Measurements from ENCODE around the gene PLCXD1.
"Not testable (repeated sequence)": the region's sequence is repeated elsewhere in the genome, so short reads cannot be mapped to it uniquely, and the experiment has no call there.

The PLCXD1 gene

DNA sequence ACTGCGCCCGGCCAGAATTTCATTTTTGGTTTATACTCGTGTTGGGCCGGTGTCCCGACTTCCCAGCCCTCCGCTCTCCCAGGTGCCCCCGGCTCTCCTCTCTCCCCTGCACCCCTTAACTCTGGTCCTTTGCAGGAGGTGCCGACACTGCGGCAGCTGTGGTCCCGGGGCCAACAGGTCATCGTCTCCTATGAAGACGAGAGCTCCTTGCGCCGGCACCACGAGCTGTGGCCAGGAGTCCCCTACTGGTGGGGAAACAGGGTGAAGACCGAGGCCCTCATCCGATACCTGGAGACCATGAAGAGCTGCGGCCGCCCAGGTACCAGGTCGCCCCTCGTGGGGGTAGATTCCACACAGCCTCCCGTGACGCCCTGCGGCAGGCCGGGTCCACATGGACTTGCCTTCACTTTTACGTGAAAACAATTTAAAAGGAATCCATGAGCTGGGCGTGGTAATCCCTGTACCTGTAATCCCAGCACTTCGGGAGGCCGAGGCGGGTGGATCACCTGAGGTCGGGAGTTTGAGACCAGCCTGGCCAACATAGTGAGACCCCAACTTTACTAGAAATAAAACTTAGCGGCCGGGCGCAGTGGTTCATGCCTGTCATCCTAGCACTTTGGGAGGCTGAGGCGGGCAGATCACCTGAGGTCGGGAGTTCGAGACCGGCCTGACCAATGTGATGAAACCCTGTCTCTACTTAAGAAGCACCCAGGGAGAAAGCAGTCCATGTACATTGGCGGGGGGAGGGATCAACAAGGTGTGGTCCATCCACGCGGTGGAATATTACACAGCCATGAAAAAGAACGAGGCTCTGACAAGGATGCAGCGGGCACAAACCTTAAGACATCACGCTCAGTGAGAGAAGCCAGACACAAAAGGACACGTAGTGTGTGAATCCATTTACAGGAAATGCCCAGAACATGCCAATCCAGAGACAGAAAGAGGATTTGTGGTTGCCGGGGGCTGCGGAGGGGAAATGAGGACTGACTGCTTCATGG lies 12.0 kb downstream of the PLCXD1 start:
- no peak for DNase-seq (ENCODE audit: low read depth)

DNA sequence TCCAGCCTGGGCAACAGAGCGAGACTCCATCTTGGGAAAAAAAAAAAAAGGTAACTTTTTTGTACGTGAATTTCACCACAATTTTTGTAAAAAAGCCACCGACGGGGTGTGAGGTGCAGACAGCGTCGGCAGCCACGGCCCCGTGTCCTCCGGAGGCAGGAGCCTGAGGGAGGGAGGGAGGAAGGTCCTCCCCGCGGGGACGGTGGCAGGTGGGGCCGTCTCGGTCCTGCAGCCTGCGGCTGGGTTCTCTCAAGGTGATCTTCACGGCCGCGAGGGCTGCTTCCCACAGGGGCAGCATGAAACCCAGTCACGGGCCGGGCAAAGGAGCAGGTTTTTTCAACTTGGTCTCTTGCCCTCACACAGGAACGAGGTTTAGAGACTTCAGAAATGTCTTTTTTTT lies 14.0 kb downstream of the PLCXD1 start:
- DNase-seq (ENCODE audit: low read depth) = no peak

DNA sequence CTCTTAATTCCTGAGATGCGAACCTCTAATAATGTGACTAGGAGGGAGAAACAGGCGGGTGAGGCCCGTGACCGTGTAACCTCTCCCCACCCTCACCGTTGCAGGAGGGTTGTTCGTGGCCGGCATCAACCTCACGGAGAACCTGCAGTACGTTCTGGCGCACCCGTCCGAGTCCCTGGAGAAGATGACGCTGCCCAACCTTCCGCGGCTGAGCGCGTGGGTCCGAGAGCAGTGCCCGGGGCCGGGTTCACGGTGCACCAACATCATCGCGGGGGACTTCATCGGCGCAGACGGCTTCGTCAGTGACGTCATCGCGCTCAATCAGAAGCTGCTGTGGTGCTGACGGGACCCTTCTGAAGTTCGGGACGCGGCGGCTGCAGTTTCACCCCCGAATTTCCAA lies 17.8 kb downstream of the PLCXD1 start:
- no peak for DNase-seq (ENCODE audit: low read depth)

DNA sequence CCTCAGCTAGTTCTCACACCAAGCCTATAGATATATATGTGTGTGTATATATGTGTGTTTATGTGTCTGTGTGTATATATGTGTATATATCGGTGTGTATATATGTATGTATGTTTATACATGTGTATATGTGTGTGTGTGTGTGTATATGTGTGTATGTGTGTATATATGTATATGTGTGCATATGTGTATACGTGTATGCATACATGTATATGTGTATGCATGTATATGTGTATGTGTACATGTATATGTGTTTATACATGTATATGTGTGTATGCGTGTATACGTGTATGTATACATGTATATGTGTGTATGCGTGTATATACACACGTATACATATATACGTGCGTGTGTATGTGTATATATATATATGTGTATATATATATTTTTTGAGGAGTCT lies 19.2 kb downstream of the PLCXD1 start:
- no peak for DNase-seq (ENCODE audit: low read depth)

DNA sequence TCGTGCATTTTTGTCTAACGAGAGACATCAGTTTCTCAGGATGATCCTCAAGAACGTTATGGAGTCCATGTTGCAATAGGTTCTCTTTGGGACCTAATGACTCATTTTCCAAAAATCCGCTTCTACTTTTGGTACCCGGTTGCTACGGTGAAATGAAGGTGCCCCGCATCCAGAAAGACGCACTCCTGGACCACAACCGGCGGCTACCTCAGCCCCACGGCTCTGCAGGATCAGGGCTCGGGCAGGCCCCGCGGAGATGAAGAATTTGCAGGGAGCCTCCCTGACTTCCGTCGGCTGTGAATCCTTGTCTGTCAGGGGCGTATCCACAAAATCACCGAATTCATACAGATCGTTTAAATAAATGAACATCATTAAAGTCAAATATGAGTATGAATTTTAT lies 21.8 kb downstream of the PLCXD1 start:
- no peak for DNase-seq (ENCODE audit: low read depth)

DNA sequence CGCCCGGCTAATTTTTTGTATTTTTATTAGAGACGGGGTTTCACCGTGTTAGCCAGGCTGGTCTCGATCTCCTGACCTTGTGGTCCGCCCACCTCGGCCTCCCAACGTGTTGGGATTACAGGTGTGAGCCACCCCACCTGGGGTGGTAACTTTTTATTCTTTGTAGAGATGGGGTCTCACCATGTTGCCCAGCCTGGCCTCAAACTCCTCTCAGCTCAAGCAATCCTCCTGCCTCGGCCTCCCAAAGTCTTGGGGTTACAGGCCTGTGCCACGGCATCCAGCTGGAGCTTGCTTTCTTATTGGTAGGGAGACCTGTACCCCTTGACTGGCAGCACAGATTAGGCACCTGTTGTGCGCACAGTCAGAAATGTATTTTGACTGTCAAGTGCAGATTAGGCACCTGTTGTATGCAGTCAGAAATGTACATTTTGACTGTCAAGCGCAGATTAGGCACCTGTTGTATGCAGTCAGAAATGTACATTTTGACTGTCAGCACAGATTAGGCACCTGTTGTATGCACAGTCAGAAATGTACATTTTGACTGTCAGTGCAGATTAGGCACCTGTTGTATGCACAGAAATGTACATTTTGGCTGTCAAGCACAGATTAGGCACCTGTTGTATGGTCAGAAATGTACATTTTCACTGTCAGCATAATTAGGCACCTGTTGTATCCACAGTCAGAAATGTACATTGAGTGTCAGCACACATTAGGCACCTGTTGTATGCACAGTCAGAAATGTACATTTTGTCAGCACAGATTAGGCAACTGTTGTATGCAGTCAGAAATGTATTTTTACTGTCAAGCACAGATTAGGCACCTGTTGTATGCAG lies 24.8 kb downstream of the PLCXD1 start:
- DNase-seq (ENCODE audit: low read depth) = not testable (repeated sequence)

DNA sequence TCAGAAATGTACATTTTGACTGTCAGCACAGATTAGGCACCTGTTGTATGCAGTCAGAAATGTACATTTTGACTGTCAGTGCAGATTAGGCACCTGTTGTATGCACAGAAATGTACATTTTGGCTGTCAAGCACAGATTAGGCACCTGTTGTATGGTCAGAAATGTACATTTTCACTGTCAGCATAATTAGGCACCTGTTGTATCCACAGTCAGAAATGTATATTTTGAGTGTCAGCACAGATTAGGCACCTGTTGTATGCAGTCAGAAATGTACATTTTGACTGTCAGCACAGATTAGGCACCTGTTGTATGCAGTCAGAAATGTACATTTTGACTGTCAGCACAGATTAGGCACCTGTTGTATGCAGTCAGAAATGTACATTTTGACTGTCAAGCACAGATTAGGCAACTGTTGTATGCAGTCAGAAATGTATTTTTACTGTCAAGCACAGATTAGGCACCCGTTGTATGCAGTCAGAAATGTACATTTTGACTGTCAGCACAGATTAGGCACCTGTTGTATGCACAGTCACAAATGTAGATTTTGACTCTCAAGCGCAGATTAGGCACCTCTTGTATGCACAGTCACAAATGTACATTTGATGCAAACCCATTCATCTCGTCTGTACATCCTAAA lies 25.6 kb downstream of the PLCXD1 start:
- DNase-seq (ENCODE audit: low read depth) = not testable (repeated sequence)

DNA sequence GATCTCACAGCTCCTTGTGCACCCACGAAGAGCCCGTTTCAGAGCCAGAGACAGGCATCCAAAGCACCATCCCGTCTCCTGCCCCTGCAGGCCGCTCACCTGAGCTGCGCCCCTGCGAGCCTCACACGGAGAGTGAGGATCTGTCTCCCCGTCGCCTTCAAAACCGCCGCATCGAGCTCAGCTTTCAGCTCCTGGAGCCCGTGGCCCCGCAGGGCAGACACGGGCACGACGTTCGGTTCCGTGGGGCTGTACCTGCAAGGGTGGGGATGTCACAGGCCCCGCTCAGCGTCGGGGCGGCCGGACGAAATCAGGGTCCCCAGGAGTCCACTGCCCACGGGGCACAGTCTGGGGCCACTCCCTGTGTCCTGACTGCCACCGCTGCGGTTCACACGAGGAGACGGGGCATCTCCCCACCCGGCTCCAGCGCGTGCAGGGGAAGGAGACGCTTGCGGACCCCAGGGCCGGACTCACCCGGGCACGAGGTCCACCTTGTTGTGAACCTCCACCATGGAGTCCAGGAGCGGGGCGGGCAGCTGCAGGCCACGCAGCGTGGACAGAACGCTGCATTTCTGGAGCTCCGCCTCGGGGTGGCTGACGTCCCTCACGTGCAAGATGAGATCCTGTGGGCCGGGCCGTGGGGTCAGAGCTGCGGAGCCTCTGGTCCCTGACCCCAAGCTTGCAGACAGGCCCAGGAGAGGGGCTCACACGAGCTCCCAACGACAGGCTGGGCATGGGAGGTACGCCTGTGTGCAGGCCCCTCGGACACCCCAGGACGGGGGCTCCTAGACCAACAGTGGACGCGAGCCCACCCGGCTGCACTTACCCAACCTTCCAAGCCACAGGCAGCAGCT lies 26.3 kb downstream of the PLCXD1 start:
- DNase-seq (ENCODE audit: low read depth) = no peak

DNA sequence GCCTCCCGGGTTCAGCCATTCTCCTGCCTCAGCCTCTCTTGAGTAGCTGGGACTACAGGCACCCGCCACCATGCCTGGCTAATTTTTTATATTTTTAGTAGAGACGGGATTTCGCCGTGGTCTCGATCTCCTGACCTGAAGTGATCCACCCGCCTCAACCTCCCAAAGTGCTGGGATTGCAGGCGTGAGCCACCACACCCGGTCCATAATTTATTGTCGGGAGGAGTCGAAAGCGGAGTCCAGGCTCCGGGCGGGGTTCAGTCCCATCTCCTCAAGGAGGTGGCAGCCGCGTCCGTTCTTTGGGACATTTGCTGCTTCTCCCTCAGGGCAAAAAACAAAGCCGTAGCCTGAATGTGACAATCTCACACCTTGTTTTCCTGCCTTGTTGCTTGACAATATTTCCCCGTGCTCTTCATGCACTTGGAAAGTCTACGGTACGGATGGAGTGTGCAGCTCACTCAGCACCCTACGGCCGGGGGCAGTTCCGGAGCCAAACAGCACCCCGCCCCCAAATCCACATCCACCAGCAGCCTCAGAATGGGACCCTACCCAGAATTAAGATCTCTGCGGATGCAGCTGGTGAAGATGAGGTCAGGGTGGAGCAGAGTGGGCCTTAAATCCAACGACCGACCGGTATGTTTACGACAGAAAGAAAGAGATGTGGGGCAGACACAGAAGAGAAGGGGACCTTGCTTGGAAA lies 27.8 kb downstream of the PLCXD1 start:
- no peak for DNase-seq (ENCODE audit: low read depth)

DNA sequence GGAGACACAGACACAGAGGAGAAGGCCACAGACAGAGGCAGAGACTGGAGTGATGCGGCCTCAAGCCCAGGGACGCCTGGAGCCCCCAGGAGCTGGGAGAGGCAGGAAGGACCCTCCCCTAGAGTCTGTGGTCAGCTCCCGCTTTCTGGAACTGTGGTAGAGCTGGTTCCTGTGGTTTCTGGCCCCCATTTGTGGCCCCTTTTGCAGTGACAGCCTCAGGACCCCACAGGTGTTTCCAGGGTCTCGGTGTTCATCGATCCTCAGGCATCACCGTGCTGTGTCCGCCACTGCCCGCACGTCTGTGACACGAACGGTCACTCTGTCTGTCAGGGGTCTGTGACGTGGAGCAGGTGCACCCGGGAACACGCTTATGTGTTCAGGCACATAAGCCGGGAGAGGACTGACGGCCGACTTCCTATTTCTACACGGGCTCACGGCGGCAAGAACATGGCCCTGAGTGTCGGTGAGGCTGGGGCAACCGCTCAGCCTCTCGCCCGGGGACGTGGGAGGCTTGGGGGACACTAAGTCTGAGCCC lies 29.5 kb downstream of the PLCXD1 start:
- no peak for DNase-seq (ENCODE audit: low read depth)

DNA sequence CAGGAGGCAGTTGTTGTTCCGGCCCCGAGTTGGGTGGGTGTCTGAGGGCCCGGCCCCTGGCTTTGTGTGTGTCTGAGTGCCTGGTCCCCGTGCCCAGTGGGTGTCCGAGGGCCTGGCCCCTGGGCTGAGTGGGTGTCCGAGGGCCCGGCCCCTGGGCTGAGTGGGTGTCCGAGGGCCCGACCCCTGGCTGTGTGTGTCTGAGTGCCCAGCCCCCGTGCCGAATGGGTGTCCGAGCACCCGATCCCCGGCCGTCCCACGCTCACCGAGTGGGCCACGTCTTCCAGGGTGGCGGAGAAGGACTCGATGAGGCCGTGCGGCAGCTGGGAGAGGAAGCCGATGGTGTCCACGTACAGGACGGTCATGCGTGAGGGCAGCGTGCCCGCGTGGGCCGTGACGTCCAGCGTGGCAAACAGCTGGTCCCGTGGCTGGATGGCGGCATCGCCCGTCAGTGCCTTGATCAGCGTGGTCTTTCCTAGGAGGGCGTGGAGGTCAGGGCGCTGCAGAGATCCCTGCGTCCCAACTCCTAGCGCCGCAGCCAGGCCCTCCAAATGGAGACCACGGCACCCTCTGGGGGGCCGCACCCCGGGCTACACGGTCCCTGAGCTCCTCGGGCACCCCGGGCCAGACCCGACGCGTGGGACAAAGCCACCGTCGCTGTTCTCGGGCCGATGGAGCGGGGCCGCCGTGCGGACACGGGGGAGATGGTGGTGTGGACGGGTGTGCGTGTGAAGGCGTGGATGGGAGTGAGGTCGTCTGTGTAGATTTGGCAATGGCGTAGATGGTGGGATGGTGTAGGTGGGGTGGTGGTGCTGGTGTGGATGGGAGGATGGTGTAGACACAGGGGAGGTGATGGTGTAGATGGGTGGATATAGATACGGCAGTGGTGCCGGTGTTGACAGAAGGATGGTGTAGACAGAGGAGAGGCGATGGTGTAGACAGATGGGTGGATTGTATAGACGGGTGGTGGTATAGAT lies 30.3 kb downstream of the PLCXD1 start:
- DNase-seq (ENCODE audit: low read depth) = no peak

DNA sequence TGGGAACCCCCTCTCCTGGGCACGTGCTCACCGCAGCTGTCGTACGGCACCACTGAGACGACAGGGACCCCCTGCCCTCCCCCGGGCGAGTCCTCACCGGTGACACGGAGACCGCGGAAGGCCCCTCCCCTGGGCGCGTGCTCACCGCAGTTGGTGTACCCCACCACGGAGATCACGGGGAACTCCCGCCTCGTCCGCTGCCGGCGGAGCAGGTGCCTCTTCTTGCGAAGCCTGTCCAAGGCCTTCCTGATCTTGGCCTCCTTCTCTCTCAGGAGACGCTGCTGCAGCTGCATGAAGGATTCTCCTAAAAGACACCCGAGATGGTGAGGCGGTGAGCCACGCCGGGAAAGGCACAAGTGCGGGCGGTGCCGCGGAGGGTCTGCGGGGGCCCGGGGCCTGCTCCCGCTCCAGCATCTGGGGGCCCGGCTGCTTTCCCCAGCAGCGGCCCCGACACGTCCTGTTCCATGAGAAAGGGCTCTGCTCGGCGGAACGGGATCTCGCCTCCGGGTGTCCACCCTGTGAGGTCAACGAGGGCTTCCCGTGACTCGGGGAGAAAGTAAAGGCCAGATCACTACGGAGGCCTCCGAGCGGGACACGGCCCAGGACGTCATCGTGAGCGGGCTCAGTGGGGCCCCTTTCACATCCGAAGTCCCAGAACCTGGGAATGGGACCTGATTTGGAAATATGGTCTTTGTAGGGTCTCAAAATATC lies 31.6 kb downstream of the PLCXD1 start:
- no peak for DNase-seq (ENCODE audit: low read depth)

DNA sequence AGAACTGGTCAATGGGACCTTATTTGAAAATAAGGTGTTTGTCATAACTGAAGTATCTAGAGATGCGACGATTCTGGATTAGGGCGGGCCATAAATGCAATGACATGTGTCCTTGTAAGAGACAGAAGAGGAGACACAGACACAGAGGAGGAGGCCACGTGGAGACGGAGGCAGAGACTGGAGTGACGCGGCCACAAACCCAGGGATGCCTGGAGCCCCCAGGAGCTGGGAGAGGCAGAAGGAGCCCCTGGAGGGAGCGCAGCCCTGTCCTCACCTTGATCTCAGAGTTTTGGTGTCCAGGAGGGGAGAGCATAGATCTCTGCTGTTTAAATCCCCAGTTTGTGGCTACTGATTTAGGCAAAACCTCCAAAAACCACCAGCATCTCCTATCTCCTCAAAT lies 32.4 kb downstream of the PLCXD1 start:
- no peak for DNase-seq (ENCODE audit: low read depth)

DNA sequence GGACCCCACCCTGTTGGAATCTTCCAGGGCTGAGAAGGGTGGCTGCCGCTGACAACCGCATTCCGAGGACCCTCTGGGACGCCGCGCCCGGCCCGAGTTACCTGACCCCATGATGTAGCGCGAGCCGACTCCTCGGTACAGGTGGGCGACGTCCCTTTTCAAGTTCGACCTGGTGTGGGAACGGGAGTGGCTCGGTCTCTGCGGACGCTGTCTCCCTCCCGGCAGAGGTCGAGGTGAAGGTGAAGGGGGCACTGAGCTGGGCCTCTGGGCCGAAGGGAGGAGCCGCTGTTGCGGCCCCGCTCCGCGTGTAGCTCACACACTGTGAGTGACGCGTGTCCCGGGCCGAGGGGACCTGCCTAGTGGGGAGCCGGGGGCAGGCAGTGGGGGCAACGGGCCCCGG lies 32.9 kb downstream of the PLCXD1 start:
- DNase-seq (ENCODE audit: low read depth) = no peak

DNA sequence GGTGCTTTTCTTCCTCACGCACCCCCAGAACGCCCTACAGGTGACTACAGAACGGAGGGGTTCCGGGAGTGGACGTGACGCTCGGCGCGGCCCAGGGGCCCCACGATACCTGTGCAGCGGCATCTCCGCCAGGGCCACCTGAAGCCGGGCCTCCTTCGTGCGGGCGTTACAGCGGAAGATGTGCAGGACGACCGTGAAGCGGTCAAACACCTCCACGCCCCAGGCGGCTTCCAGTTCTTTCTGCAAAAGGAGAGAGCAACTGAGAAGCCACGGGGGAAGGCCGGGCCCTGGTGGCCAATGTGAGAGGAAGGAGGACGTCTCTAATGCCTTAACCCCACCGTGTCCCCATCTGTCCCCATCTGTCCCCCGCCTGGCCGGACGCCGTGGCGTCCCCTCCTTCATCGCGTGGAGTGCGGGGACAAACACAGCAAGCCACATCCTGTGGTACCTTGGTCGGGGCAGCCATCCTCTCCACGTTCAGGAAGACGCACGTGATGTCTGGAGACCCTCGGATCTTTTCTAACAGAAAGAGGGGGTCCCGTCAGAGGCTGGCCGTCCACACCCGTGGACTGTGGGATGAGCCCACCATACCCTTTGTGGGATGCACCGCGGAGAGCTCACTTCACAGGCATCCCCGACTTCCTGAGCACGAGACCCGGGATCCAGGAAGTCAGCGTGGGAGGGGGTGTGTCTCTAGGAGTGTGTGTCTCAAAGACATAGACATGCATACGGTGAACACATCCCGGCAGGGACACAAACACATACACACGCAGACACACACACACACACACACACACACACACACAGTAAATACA lies 33.8 kb downstream of the PLCXD1 start:
- DNase-seq (ENCODE audit: low read depth) = no peak

DNA sequence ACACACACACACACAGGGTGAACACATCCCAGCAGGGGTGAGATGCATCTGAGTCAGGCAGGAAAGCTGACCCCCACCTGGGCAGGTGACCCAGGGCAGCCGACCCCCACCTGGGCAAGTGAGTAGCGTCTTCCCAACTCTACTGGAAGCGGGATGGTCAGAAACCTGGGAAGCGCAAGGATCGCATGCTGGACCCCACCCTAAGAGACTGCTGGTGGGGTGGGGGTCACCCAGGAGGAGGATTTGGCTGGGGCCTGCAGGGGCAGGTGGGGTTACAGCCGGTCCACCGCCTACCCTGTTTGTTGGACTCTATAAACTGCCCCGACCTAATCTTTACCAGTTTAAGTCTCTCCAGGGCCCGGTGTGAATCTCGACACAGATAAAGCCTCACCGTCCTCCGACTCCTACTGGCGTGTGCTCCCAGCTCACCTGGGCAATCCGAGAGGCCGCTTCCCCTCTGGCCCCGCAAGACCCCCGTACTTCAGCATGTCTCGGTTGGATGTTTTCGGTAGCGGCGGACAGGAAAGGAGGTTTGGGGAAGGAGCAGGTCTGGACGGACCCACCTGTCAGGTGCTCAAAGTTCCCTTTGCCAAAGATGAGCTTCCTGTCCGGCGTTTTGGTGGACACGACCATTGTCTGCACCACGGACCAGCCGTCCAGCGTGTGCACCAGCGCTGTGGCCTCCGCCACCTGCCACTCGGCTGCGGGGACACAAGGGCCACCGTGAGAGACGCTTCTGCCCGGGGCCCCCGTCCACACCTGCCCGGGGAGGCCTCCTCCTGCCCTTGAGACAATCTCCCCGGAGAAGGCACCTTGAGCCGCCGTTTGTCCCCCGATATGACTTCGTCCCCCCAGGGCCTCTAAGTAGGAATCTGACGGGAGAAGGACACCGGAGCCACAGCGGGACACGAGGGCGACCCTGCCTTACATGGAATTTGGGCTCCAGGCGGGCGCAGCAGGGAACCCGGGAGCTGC lies 35.5 kb downstream of the PLCXD1 start:
- no peak for DNase-seq (ENCODE audit: low read depth)
